DMS79 treated with DMSO at 0.1 percent for 48 hours (cell line): ENCODE data around the gene IFNG.
A peak's percentile ranks its signal among the peaks of the same experiment; 100 is the strongest.

Experiments used
- DNase-seq: peaks from one replicate; lab custom pipeline; 2025; lab: John Stamatoyannopoulos, UW

Gene IFNG

GRCh38 chr12:68114606-68115005, 44.9 kb downstream of the IFNG start:
- no peak for DNase-seq

- no peak for DNase-seq
Measured at GRCh38 chr12:68113644-68114043, 45.9 kb downstream of the IFNG start.

DNA sequence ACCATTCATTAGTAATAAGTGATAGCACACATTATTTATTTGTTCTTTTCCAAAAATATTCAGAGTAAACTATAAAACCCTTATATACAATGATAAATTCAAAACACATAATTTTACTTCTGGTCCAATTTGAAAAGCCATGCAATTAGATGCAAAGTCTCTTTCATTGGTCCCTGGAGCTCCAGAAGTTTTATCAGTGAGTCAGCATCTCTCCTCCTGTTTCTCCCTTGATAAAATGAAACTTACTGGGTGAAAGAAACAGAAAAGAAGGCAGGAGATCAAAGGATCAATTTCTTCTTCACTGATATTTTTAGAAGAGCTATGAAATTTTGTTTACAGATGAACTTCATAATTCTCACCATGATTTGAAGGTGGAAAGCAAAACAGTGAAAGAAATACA, 47.5 kb downstream of the IFNG start:
- DNase-seq, result no peak

- no peak for DNase-seq
Measured at GRCh38 chr12:68109444-68110217, 49.9 kb downstream of the IFNG start.

DNA sequence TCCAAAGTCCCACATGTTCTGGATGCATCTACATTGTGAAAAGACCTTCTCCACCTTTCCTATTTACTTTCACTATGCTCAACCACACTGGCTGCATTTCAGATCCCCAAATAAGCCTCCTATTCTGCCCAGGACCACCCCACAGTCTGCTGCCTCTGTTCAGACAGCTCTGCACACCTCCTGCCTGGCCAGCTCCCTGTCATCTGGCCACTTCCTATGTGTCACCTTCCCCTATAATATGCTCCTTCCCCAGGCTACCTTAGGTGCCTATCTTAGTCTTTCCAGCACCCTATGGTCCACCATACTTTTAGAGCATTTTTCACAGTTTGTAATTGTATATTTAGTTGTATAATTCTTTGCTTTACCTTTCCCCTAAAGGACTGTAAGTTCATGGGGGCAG, 50.5 kb downstream of the IFNG start:
- DNase-seq, result no peak

- no peak for DNase-seq
Measured at GRCh38 chr12:68106660-68107059, 52.9 kb downstream of the IFNG start.

DNA sequence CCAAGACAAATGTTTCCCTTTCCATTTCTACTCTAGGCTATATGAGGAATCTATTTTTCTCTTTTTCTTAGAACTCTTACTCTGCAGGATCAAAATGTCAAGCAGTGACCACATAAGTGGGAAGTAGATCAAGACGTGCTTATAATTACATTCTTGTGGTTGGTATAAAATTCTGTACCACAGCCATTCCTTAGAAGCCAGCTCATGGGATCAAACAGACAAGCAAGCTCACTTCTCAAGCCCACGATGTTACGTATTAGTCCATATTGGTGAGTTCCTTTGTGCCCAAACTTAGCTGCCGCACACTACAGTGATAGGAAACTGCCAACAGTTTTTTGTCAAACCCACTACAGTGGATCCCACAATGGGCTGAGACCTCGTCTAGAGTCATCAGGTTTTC, 53.4 kb downstream of the IFNG start:
- peak; percentile 1 for DNase-seq
